PFSK-1 (cell line): ENCODE results near the gene FAAH.

Experiments used
- POLR2AphosphoS5 ChIP-seq: IDR thresholded peaks from 2 replicates; pipeline ENCODE4 v1.6.1; 2012; ENCODE audit warnings: low read depth, mild to moderate bottlenecking, control low read depth, low read length, moderate library complexity
- SIN3A ChIP-seq: IDR thresholded peaks from 2 replicates; pipeline ENCODE4 v1.6.1; 2012; ENCODE audit warnings: mild to moderate bottlenecking, low read length, moderate library complexity, borderline replicate concordance; ENCODE audit not compliant: insufficient read depth
- TF ChIP-seq, protein P1 (sequence below), 2 experiments: IDR thresholded peaks; 2 replicates each; pipeline versions ENCODE4 v1.6.1 to v1.8.0; 2011 to 2012; ENCODE audit warnings: low read depth in 2 of 2, low read length in 2 of 2, control low read depth in 1 of 2, inconsistent platforms in 1 of 2, mild to moderate bottlenecking in 1 of 2, moderate library complexity in 1 of 2; ENCODE audit not compliant: insufficient read depth in 1 of 2

GRCh38 chr1:46459315-46459714 is 65.2 kb downstream of the FAAH start:
- TF ChIP-seq, protein P1, sequence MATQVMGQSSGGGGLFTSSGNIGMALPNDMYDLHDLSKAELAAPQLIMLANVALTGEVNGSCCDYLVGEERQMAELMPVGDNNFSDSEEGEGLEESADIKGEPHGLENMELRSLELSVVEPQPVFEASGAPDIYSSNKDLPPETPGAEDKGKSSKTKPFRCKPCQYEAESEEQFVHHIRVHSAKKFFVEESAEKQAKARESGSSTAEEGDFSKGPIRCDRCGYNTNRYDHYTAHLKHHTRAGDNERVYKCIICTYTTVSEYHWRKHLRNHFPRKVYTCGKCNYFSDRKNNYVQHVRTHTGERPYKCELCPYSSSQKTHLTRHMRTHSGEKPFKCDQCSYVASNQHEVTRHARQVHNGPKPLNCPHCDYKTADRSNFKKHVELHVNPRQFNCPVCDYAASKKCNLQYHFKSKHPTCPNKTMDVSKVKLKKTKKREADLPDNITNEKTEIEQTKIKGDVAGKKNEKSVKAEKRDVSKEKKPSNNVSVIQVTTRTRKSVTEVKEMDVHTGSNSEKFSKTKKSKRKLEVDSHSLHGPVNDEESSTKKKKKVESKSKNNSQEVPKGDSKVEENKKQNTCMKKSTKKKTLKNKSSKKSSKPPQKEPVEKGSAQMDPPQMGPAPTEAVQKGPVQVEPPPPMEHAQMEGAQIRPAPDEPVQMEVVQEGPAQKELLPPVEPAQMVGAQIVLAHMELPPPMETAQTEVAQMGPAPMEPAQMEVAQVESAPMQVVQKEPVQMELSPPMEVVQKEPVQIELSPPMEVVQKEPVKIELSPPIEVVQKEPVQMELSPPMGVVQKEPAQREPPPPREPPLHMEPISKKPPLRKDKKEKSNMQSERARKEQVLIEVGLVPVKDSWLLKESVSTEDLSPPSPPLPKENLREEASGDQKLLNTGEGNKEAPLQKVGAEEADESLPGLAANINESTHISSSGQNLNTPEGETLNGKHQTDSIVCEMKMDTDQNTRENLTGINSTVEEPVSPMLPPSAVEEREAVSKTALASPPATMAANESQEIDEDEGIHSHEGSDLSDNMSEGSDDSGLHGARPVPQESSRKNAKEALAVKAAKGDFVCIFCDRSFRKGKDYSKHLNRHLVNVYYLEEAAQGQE (IDR thresholded peaks at IDR 0.05; ENCODE audit: insufficient read depth in 1 of 2, low read depth in 2 of 2, low read length in 2 of 2): no peak
- TF ChIP-seq POLR2AphosphoS5 (no peak), SIN3A (no peak)
